Stimulated activated memory B cell treated with anti-CD40 and anti-IgM and Interleukin-4, amounts not matched to agents 10 μg/mL and 1 μg/mL and 100 μg/mL, for 72 hours (primary cell): ENCODE results near the gene CD7.

Experiments
- ATAC-seq: fragments of 150-1000 bp; cut with Tn5 transposase; 2 replicates; pipeline ENCODE4 v1.10.0; 2021
- H3K27ac Mint-ChIP-seq: one replicate; pipeline ENCODE4 v1.8.0; 2022; ENCODE audit warnings: mild to moderate bottlenecking, mixed read lengths
- H3K27me3 Mint-ChIP-seq: one replicate; pipeline ENCODE4 v1.8.0; 2022; ENCODE audit warnings: mixed read lengths
- H3K36me3 Mint-ChIP-seq: one replicate; pipeline ENCODE4 v1.8.0; 2022; ENCODE audit warnings: mixed read lengths
- H3K4me1 Mint-ChIP-seq: one replicate; pipeline ENCODE4 v1.8.0; 2022; ENCODE audit warnings: mixed read lengths
- H3K4me3 Mint-ChIP-seq: one replicate; pipeline ENCODE4 v1.8.0; 2022; ENCODE audit warnings: mild to moderate bottlenecking, moderate library complexity, mixed read lengths
- H3K9me3 Mint-ChIP-seq: one replicate; pipeline ENCODE4 v1.8.0; 2022; ENCODE audit warnings: mixed read lengths

Gene CD7

DNA sequence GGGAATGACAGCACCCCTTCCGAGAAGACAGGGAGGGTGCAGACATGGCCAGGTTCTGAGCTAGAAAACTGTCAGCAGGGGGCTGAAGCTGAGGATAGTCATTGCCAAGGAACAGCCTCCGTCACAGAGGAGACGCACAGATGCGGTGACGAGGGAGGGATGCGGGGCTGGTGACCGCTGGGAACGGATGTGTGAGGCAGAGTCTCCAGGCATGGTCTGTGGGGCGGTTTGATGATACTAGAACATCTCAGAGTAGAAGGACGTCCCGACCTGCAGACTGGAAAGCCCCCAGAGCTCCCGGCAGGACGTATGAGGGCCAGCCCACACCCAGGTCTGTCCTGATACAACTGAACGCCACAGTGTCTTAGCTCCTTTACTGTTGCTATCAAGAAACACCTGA is 42.1 kb downstream of the CD7 start:
- H3K27me3 Mint-ChIP-seq, result peaks cover 12% of the 10 kb centered on the region
- H3K4me3 Mint-ChIP-seq, result no peak overlapping the region
- no peak for ATAC-seq
- H3K27ac Mint-ChIP-seq, result no peak overlapping the region
- peaks cover 31% of the 10 kb centered on the region for H3K4me1 Mint-ChIP-seq
- no peaks in the 10 kb centered on the region for H3K9me3 Mint-ChIP-seq
- H3K36me3 Mint-ChIP-seq, result peaks cover 11% of the 10 kb centered on the region

DNA sequence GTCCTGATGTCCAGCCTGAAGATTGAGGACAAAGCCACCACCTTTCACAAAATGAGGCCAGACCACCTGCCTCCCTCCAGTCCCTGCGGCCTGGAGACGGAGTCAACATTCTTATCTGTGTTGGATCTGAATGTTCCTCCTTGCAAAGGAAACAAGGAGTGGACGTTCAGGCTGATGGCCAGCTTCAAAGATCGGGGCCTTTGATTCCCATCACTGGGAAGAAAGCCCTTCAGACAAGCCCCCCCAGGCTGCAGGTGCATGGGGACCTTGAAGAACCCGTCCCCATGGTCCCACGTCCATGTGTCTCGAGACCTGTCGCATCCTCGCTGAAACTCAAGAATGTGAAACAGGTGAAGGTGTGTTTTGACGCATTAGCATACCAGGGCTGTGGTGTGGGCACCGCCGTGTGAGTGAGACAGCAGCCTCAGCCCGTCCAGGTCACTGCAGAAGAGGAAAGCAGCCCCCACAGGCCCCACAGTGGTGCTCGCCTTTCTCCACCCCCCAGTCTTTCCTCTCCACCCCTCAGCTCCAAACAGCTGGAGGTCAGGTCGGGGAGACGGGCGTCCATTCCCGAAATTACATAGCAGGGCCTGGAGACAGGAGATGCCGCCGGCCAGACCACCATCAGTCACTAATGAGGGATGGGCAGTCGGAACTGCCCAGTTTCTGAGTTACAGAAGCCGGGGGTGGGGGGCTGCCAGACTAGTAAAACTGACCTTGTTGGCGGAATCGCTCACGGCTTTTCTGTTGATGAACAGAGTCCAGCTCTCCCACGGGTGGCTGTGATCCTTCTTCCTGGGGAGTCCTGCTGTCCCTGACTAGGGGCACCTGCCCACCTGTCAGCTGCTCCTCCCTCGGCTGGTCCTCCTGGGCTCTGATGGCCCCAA is 43.0 kb downstream of the CD7 start:
- peaks cover 41% of the 10 kb centered on the region for H3K4me1 Mint-ChIP-seq
- ATAC-seq, result no peak
- H3K9me3 Mint-ChIP-seq, result no peaks in the 10 kb centered on the region
- peak overlapping the region; percentile 97 for H3K27ac Mint-ChIP-seq
- peak overlapping the region; percentile 88 for H3K4me3 Mint-ChIP-seq
- peaks cover 21% of the 10 kb centered on the region for H3K36me3 Mint-ChIP-seq
- peaks cover 12% of the 10 kb centered on the region for H3K27me3 Mint-ChIP-seq

DNA sequence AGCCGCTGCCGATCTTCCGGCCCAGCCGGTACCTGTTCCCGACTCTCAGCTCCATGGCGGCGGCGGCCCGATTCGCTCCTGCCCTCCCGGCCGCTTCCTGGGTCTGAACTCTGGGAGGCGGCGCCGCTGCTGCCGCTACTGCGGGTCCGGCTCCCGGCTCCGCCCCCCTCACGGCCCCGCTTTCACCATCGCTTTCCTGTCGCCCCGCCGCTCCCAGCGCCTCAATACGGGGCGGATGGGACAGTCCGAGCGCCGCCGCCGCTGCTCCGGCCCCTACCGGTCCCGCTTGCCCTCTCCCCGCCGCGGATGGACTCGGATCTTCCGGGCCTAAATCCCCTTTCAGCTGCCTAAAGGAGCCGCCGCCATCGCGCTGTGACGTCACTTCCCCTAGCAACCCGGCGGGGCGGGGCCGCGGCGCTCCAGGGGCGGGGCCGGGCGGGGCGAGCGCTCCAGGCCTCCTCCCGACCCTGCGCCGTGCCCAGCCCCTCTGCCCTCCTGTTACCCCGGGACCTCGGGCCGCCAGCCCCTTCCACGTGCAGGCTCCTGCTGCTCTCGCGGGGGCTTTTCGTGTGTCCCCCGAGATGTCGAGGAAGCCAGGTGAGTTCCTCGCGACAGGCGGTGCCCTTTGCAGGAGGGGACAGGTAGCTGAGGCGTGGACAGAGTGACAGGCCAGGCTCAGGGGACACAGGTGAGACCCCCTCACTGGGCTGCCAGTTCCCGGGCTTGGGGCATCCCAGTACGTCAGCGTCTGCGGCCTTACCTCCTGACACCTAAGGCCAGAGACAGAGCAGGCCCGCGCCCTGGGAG is 43.9 kb downstream of the CD7 start, which contains the start of gene CSNK1D:
CSNK1D (minus strand) TSS at position 374 of the 807 bp plus-strand sequence; CDS start at position 55, 319 bp downstream.
- Mint-ChIP-seq H3K4me3 (peak within 1 kb of the TSS; percentile 88), H3K4me1 (peaks cover 42% of the 10 kb centered on the region), H3K27ac (peak within 1 kb of the TSS; percentile 97), H3K36me3 (peaks cover 21% of the 10 kb centered on the region), H3K9me3 (no peaks in the 10 kb centered on the region), H3K27me3 (peaks cover 4% of the 10 kb centered on the region)
- peak; percentile 93 for ATAC-seq

DNA sequence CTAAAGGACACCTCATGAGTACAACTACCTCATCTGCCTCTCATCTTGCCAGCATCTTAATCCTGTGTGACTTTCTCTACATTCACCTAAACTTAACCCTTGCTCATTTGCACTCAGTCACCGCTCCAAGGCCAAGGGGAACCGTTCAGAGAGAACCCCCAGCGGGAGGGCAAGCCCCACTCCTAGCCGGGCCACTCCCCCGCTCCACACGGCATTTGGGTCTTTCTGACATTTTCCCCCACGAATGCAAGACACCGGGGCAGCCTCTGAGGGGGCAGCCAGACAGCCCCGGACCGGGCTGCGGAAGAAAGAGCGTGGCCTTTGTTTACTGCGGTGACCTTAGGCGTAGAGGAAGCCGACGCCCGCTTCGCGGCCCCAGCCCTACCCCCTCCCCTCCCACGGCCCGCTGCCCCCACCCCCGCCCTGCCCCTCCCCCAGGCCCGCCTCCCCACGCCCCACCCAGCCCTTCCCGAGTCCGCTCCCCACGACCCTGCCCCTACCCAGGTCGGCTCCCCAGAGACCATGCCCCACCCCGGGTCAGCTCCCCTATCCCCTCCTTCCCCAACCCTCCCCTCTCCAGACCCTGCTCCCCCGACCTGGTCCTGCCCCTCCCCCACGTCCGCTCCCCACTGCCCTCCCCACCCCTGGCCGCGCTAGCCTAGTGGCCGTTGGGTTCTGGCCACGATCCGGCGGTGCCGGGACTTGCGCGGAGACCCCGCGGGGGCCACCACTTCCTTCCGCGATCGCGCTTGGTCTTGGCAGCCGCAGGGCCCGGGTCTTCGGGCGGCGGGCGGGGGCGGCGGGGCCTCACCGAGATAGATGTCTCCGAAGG is 44.7 kb downstream of the CD7 start:
- ATAC-seq, result peak; percentile 66
- Mint-ChIP-seq H3K27ac (peak overlapping the region; percentile 97), H3K9me3 (no peaks in the 10 kb centered on the region), H3K36me3 (peaks cover 21% of the 10 kb centered on the region), H3K27me3 (no peaks in the 10 kb centered on the region), H3K4me3 (peak overlapping the region; percentile 88), H3K4me1 (peaks cover 50% of the 10 kb centered on the region)

DNA sequence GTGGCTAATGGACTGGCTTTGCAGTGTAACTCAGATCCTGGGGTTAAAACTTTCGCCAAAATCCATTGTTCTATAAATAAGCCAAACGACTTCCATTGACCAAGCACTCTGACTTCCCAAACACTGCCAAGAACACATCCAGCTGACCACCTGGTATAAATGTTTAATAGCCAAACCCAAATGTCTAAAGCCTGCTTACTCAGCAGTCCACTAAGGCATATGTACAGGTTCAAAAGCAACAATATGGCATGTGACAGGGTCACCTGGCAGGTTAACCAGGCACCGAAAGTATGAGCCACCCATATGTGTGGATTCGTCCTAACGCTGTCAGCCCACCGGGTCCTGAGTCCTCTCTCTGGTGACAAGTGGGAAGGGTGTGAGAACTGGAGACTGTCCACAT is 46.0 kb downstream of the CD7 start:
- no peaks in the 10 kb centered on the region for H3K9me3 Mint-ChIP-seq
- peaks cover 24% of the 10 kb centered on the region for H3K36me3 Mint-ChIP-seq
- peaks cover 63% of the 10 kb centered on the region for H3K4me1 Mint-ChIP-seq
- peak overlapping the region; percentile 7 for H3K4me3 Mint-ChIP-seq
- no peak for ATAC-seq
- no peaks in the 10 kb centered on the region for H3K27me3 Mint-ChIP-seq
- no peak overlapping the region for H3K27ac Mint-ChIP-seq

DNA sequence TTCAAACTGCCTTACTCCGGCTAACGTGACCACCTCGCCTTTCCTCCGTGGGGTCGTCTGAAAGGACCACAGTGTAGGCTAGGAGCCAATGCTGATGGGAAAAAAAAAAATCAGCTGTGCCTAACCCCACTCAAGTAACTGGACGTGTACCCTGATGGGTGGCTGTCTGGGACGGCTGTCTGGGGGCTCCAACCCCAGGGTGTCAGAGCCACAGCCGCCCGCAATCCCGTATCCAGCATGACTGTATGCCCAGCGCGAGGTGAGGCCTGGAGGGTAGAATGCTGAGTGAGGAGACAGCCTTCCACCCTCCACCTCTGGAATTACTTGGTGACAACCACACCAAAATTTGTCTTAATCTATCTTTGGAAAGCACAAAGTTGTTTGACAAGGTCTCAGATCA is 46.8 kb downstream of the CD7 start:
- H3K27ac Mint-ChIP-seq, result peak overlapping the region; percentile 37
- H3K4me3 Mint-ChIP-seq, result peak overlapping the region; percentile 23
- peaks cover 31% of the 10 kb centered on the region for H3K36me3 Mint-ChIP-seq
- H3K4me1 Mint-ChIP-seq, result peaks cover 71% of the 10 kb centered on the region
- ATAC-seq, result no peak
- no peaks in the 10 kb centered on the region for H3K9me3 Mint-ChIP-seq
- no peaks in the 10 kb centered on the region for H3K27me3 Mint-ChIP-seq

DNA sequence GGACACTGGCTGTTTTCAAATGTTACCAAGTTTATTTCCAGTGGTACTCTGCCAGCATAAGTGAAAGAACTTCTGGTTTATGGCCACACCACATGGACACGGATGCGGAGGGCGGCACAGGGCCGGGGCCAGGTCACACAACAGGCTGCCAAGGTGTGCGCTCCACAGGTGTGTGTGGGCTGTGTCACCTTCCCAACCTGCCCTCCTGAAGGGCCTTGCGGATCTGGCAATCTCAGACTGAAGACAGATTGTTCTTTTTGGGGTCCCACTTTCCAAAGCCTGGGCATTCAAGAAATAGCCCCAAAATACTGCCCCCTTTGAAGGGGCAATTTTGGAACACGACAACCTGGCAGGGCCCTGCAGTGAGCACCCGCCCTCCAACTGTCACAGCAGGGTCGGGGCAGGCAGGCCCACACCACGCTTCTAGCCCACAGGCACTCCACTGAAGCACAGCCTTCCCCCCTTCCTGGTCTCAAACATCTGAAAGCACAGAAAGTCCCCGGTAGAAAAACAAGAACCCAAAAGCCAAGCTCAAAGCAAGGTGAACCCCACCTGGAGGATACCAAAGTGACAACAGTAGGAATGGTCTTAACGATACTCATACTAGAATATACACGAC is 47.4 kb downstream of the CD7 start:
- peaks cover 33% of the 10 kb centered on the region for H3K36me3 Mint-ChIP-seq

DNA sequence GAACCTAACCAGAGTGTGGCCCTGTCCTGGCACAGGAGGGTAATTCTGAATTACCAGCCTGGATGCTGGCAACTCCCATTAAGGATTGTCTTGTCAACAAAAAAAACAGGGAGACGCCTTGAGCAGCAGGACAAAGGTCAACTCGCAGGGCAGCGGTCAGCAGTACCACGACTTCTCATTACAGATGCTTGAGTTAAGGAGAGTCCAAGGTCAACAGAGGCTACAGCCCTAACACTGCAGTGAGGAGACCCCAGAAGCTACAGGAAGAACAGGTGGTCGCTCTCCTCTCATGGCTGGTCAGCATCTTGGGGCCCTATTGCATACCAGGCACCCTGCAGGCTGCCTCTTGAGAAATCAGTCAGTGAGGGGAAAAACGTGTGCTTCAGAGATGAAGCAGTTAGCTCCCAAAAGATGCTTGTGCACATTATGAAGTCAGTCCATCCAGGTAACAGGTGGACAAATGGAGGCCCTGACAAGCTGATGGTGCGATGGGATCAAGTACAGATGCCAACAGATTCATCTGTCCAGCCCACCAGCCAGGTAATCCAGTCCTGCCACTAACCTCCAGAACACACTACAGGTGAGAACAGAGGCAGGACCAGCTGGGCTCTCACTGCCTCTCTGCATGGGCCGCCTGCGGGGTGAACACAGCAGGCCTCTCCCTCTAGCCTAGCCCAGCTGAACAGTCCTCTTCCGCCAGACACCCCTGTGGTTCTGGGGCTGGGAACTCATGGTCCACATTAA is 48.1 kb downstream of the CD7 start:
- H3K4me1 Mint-ChIP-seq, result peaks cover 72% of the 10 kb centered on the region
- no peak overlapping the region for H3K4me3 Mint-ChIP-seq
- ATAC-seq, result no peak
- H3K27me3 Mint-ChIP-seq, result no peaks in the 10 kb centered on the region
- H3K36me3 Mint-ChIP-seq, result peaks cover 39% of the 10 kb centered on the region
- H3K27ac Mint-ChIP-seq, result peak overlapping the region; percentile 37
- H3K9me3 Mint-ChIP-seq, result no peaks in the 10 kb centered on the region

More for the DNA sequence above, 47.4 kb downstream of the CD7 start:
- H3K27ac Mint-ChIP-seq, result peak overlapping the region; percentile 37
- H3K27me3 Mint-ChIP-seq, result no peaks in the 10 kb centered on the region
- H3K9me3 Mint-ChIP-seq, result no peaks in the 10 kb centered on the region
- ATAC-seq, result no peak
- H3K4me1 Mint-ChIP-seq, result peaks cover 72% of the 10 kb centered on the region
- peak overlapping the region; percentile 23 for H3K4me3 Mint-ChIP-seq

DNA sequence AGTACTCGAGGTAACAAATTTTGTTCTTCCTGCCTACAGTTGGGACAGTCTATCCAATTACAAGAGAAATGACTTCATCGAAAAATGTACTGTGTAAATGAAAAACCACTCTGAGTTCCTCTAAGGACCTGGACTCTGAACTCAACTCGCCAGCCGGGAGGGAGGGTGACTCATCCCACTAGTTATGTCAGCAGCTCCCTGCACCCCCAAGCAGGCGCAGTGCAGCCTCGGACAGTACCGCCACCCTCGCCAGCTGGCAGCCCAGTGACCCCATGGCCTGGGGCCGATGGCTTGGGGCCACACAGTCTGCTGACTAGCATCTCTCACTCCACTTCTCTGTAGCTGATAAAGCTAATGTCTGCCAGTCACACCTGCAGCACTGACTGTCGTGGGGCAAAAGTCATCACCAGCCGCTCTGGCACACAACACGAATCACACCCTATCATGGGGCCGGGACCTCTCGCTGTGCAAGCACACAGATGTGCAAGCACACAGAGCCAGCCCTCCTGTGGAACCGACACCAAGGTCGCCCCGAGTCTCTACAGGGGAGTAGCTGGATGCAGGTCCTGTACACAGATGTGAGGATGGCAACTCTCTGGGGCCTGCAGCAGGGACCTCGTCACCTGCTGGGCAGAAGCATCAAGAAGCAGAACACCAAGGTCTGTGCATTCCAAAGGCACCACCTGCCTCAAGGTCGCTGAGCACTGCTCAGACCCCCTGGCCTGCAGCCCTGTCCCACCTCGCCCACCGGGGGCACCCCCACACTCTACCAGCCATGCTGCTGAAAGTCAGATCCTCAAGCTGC is 49.6 kb downstream of the CD7 start:
- Mint-ChIP-seq H3K4me3 (no peak overlapping the region), H3K9me3 (no peaks in the 10 kb centered on the region), H3K4me1 (peaks cover 72% of the 10 kb centered on the region), H3K27ac (peak overlapping the region; percentile 22), H3K27me3 (no peaks in the 10 kb centered on the region), H3K36me3 (peaks cover 42% of the 10 kb centered on the region)
- peak; percentile 21 for ATAC-seq

DNA sequence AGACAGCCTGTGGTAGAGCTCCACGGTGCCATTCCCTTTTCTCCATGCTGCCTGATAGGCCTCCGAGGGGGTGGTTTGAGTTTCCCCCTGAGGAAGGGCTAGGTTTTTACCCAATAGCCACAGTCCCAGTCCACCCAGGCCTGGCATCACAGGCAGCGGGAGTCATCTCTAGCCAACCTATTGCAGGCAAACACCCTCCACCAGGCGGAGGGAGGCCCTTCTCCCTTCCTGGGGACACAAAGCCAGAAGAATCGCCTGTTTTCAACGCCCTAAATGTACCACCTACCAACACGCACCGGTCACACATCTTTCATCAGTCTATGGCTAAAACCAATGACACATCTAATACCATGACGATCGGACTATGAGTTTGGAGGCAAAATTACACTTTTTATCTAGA is 51.3 kb downstream of the CD7 start:
- Mint-ChIP-seq H3K4me1 (peaks cover 56% of the 10 kb centered on the region), H3K4me3 (no peak overlapping the region), H3K27me3 (no peaks in the 10 kb centered on the region), H3K36me3 (peaks cover 48% of the 10 kb centered on the region), H3K27ac (peak overlapping the region; percentile 22), H3K9me3 (no peaks in the 10 kb centered on the region)
- no peak for ATAC-seq
